Testis (tissue), 2 donors: ENCODE data around the gene CHRM4.

Experiments used
- CTCF ChIP-seq, 3 experiments: fragments of 450-650 bp in 2 of 3; fragments of 200-600 bp in 1 of 3; sonication (generic) in 1 of 3; IDR thresholded peaks; one replicate each; pipeline ENCODE4 v1.5.1; 2016 to 2019; ENCODE audit warnings: antibody characterized with exemption in 3 of 3, mild to moderate bottlenecking in 2 of 3, moderate library complexity in 1 of 3
- POLR2A ChIP-seq: fragments of 450-650 bp; IDR thresholded peaks from one replicate; pipeline ENCODE4 v1.6.1; 2017; ENCODE audit warnings: antibody characterized with exemption, mild to moderate bottlenecking, moderate library complexity

- TF ChIP-seq POLR2A (no peak), CTCF (IDR thresholded peaks at IDR 0.05) (no peak)
Observed at GRCh38 chr11:46422588-46422987, 31.0 kb upstream of the CHRM4 start.
